ENCODE results near the gene SP110. TPM values are rescaled to one million over a fixed set of nuclear protein-coding genes. Genes with fewer than 3 reads are reported as not detected.
"Not testable (repeated sequence)": the region's sequence is repeated elsewhere in the genome, so short reads cannot be mapped to it uniquely, and the experiment has no call there.

SP110 gene
- total RNA-seq, 2 donors from 2014 or later: 16.2 to 21.5 TPM

DNA sequence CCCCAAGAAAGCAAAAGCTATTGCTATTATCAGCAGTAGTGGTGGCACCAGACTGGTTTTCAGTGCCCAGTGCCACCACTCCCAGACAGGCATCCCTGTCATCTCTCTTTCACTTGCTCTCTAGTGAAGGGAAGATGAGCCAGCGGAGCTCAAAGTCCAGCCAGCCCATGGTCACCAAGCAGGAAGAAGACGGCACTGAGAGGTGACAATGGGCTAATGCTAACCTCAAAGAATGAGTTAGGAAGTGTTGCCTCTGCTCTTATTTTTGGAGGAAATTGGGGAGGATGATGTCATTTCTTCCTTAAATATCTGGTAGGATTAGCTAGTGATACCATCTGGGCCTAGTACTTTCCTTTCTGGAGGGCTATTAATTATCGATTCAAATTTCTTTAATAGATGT is 7.4 kb upstream of the SP110 start:
- intact Hi-C loops (cut with DNase I, micrococcal nuclease): no loop called here
- no peak for DNase-seq
- ATAC-seq: no peak

- ATAC-seq (no peak), DNase-seq (no peak)
- intact Hi-C loops (cut with DNase I, micrococcal nuclease): no loop called here
Measured at GRCh38 chr2:230226051-230226551, 6.3 kb upstream of the SP110 start.

DNA sequence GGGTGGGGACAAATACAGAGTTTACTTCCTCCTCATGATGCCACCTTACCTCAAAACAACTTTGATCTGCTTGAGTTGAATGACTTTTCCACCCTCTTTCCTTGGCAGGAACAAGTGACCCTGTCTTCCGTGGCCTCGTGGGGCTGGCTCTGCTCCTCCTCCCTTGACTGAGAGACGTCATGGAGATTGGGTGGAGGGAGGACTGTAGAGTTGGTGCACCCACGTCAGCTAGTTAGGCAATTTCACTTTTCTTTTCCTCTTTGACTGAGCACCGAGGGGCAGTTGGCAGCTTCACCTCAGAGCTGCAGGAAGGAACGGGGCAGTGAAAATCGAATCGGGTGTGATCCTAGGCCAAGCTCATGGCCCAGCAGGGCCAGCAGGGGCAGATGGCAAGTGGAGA is 5.7 kb upstream of the SP110 start, which contains the start of gene SP140:
TSS of gene SP140 (plus strand) at position 251 of the 400 bp plus-strand sequence. CDS start at position 360, 109 bp downstream.
- DNase-seq (peak; percentile 48 to 58), ATAC-seq (peak; percentile 54)
- intact Hi-C loops (cut with DNase I, micrococcal nuclease): no loop called here

GRCh38 chr2:230224458-230224857 is 4.7 kb upstream of the SP110 start:
- intact Hi-C loops (cut with DNase I, micrococcal nuclease): no loop called here
- DNase-seq (no peak), ATAC-seq (no peak)

GRCh38 chr2:230222829-230223228 is 3.0 kb upstream of the SP110 start:
- DNase-seq; ATAC-seq; intact Hi-C loops (cut with DNase I, micrococcal nuclease): not testable (repeated sequence)

GRCh38 chr2:230221493-230221892 is 1.7 kb upstream of the SP110 start:
- ATAC-seq (no peak), DNase-seq (no peak)
- intact Hi-C loops (cut with DNase I, micrococcal nuclease): no loop called here

DNA sequence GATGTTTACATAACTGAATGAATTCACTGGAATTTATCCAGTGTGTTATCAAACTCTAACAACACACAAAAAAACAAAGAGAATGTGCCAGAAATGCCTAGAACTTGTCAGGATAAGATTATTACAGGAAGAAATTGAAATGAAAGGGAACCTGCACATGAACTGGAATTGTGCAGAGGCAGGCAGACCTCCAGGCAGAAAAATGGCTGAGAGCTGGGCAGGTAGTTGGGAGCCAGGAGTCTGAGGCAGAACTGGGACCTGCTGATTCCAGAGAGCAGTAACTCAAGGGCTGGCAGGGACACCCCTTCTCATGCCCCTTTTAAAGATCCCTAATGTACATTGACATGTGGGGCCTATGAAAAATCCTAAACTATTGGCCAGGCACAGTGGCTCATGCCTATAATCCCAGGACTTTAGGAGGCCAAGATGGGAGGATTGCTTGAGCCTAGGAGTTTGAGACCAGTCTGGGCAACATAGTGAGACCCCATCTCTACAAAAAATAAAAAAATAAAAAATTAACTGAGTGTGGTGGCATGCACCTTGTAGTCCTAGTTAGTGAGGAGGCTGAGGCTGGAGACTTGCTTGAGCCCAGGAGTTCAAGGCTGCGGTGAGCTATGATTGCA is 674 bp upstream of the SP110 start:
- DNase-seq: no peak
- peak; percentile 20 for ATAC-seq
- intact Hi-C loops (cut with DNase I, micrococcal nuclease): no loop called here

DNA sequence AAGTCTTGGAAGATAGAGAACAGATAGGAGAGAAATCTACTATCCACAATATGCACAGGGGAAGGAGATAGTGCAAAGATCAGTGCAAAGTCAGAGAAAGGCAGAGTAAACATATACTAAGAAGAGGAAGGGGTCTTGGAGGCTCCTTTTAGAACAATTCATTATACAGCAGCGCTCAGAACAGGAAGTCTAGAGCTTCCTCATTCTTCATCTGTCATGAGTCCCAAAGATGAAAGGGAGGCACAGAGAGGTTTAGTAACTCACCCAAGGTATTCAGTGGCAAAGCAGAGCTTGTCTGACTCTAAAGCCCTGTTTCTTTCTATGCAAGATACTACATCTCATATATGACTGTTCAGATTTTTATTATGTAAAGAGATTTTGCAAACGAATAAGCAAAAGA is 1.4 kb downstream of the SP110 start:
- intact Hi-C loops (cut with DNase I, micrococcal nuclease): no loop called here
- no peak for ATAC-seq
- no peak for DNase-seq

DNA sequence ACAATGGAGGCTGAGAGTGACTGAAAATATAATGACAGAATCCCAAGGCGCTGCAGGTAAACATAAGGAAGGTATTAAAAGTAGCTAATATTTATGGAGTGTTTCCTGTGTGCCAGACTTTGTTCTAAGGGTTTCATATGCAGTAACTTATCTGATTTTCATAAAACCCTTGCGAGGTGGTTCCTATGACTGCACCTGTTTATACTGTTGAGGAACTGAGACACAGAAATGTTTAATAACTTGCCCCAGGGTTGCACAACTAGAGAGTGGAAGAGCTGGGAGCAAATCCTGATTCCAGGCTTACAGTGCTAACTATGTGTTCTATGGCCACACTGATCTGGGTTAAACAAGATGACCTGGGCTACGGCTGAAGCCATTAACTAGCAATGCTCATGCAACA is 2.4 kb downstream of the SP110 start:
- no peak for DNase-seq
- no peak for ATAC-seq
- intact Hi-C loops (cut with DNase I, micrococcal nuclease): no loop called here

DNA sequence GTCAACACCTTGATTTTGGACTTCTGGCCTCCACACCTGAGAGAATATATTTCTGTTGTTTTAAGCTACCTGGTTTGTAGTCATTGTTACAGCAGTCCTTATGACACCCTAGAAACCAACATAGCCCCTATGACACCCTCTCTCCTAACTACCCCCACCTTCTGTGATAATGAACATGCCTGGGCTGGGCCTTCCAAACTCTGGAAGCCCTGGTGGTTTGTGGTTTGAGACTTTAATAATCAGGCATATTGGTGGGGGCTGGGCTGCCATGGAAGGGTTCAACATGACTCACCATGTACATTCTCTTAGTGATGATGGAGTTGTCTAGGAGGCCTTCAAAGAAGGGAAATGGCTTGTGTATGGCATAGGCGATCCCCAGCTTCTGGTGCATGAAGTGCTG is 3.3 kb downstream of the SP110 start:
- no peak for DNase-seq
- no peak for ATAC-seq
- intact Hi-C loops (cut with DNase I, micrococcal nuclease): no loop called here

GRCh38 chr2:230209422-230210051 is 10.2 kb downstream of the SP110 start:
- ATAC-seq (no peak), DNase-seq (no peak)
- intact Hi-C loops (cut with DNase I, micrococcal nuclease): no loop called here

DNA sequence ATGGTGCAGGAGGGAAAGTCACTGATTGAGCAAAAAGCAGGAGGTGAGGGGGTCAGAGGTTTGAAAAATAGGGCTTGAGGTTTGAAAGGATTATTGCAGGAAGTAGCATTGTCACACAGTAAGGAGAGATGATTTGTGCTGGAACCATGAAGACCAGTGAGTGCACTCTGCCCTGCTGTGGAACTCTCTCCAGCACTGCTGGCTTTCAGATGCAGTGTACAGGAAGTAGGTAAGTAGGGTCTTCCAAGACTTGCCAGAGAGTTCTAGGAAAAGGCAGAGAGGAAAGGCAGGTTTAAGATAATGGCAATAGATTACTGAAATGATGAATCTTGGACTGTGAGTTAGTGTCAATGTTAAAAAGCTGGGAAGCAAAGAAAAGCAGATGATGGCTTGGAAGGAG is 11.2 kb downstream of the SP110 start:
- DNase-seq: no peak
- intact Hi-C loops (cut with DNase I, micrococcal nuclease): no loop called here
- ATAC-seq: no peak

- intact Hi-C loops (cut with DNase I, micrococcal nuclease): no loop called here
- no peak for DNase-seq
- no peak for ATAC-seq
Measured at GRCh38 chr2:230205721-230206120, 14.1 kb downstream of the SP110 start.

DNA sequence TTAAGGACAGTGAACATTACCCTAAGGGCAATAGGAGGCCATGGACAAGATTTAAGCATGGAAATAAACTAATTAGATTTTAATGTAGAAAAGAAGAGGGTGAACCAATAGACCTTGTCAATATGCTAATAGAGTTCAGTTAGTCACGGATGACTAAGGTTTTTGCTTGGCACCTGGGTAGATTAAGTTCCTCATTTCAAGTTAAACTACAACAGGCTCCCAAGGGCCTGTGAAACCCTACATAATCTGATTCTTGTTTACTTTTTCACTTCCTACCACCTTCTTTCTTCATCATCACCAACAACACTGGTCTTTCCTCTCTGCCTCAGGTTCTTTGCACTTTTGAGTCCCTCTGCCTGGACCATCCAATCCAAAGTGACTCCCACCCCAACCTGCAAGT is 14.8 kb downstream of the SP110 start:
- ATAC-seq (no peak), DNase-seq (no peak)
- intact Hi-C loops (cut with DNase I, micrococcal nuclease): no loop called here

DNA sequence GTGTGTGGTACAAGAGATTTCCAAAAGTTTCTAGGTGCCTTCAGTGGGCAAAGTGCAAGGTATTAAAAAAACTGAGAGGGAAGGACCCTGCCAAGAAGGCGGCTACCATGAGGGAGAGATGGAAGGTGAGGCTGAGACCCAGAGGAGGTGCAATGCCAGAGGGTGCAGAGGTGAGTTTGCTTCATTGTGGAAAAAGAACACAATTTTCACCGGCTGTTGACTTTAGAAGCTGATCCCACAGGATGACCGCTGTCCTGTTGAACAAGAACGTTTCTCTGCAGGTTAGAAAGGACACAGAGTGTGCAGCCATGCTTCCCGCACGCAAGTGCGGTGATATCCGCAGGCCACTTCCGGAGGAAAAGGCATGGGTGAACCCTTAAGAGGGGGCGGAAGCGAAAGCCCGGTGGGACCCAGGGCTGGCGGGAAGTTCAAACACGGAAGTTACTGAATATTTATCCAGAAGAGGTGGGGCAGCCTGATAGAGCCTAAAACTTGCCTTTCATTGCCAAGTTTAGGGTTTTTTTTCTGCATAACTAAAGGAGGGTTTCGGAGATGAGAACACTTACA is 16.6 kb downstream of the SP110 start:
- ATAC-seq (no peak), DNase-seq (peak in 1 of 2 donors; percentile 28)
- intact Hi-C loops (cut with DNase I, micrococcal nuclease): no loop called here

GRCh38 chr2:230202430-230203109 is 17.2 kb downstream of the SP110 start:
- intact Hi-C loops (cut with DNase I, micrococcal nuclease): no loop called here
- ATAC-seq (no peak), DNase-seq (no peak)

GRCh38 chr2:230184727-230185578 is 34.8 kb downstream of the SP110 start:
- DNase-seq (no peak), ATAC-seq (peak; percentile 55)
- intact Hi-C loops (cut with DNase I, micrococcal nuclease): no loop called here

GRCh38 chr2:230181195-230181594 is 38.6 kb downstream of the SP110 start:
- DNase-seq: no peak
- intact Hi-C loops (cut with DNase I, micrococcal nuclease): no loop called here
- ATAC-seq: peak; percentile 93

GRCh38 chr2:230179907-230180306 is 39.9 kb downstream of the SP110 start:
- intact Hi-C loops (cut with DNase I, micrococcal nuclease): no loop called here
- DNase-seq (no peak), ATAC-seq (no peak)
